SK-N-SH (cell line): ENCODE data around the gene UBE2I. TPM values are rescaled to one million over a fixed set of nuclear protein-coding genes. Genes with fewer than 3 reads are reported as not detected.

ENCODE experiments used
- CTCF ChIA-PET: fragments of 300-600, 350-600 bp; formaldehyde crosslinking; extraction: SDS; loops from one replicate; lab custom pipeline; 2021; lab: Yijun Ruan, JAX
- POLR2A ChIA-PET: fragments of 350-600 bp; sonication (Branson Sonifier 250); formaldehyde crosslinking; extraction: SDS; loops from one replicate; lab custom pipeline; 2020; ENCODE audit warnings: antibody characterized with exemption, inconsistent platforms; lab: Yijun Ruan, JAX
- DNase-seq: peaks from one replicate; pipeline ENCODE4 v3.0.0; 2012
- H2AFZ ChIP-seq: fragments of 200-600 bp; sonication (generic); 2 replicates; pipeline ENCODE4 v1.8.1; 2016; ENCODE audit warnings: antibody characterized with exemption, mild to moderate bottlenecking, low read depth
- H3F3A ChIP-seq: fragments of 200-600 bp; sonication (generic); replicated peaks from 2 replicates; pipeline ENCODE3; 2016; ENCODE audit warnings: antibody characterized with exemption, mild to moderate bottlenecking; ENCODE audit not compliant: insufficient read depth
- H3K27ac ChIP-seq, 2 experiments: fragments of 200-500 bp in 1 of 2; fragments of 200-600 bp in 1 of 2; sonication (Bioruptor generic) in 1 of 2; sonication (generic), shearing (Covaris generic) in 1 of 2; 2 replicates each; pipeline versions ENCODE4 v1.5.1 to v1.6.1; 2014 to 2016; ENCODE audit warnings: low read depth in 2 of 2, inconsistent platforms in 1 of 2, low read length in 1 of 2, mild to moderate bottlenecking in 1 of 2, mixed read lengths in 1 of 2
- H3K27me3 ChIP-seq: fragments of 200-600 bp; sonication (generic), shearing (Covaris generic); 2 replicates; pipeline ENCODE4 v1.6.1; 2016; ENCODE audit warnings: mixed run types; ENCODE audit not compliant: insufficient read depth
- H3K36me3 ChIP-seq, 2 experiments: fragments of 200-500 bp in 1 of 2; fragments of 200-600 bp in 1 of 2; sonication (Bioruptor generic) in 1 of 2; sonication (generic) in 1 of 2; replicated peaks in 1 of 2; 2 replicates each; pipeline versions ENCODE3 to v1.5.1; 2014 to 2016; ENCODE audit warnings: low read length in 1 of 2, mild to moderate bottlenecking in 1 of 2; ENCODE audit not compliant: insufficient read depth in 2 of 2, control insufficient read depth in 1 of 2
- H3K4me1 ChIP-seq, 2 experiments: fragments of 200-500 bp in 1 of 2; fragments of 200-600 bp in 1 of 2; sonication (Bioruptor generic) in 1 of 2; sonication (generic), shearing (Covaris generic) in 1 of 2; 2 replicates each; pipeline versions ENCODE4 v1.5.1 to v1.6.1; 2014 to 2016; ENCODE audit warnings: low read depth in 1 of 2, low read length in 1 of 2, mixed run types in 1 of 2; ENCODE audit not compliant: insufficient read depth in 2 of 2, control insufficient read depth in 1 of 2
- H3K4me2 ChIP-seq: fragments of 200-600 bp; sonication (generic), shearing (Covaris generic); 2 replicates; pipeline ENCODE4 v1.6.1; 2017; ENCODE audit warnings: mixed run types
- H3K4me3 ChIP-seq, 2 experiments: fragments of 200-500 bp in 1 of 2; fragments of 200-600 bp in 1 of 2; sonication (Bioruptor generic) in 1 of 2; sonication (generic), shearing (Covaris generic) in 1 of 2; 2 replicates each; pipeline versions ENCODE4 v1.5.1 to v1.8.1; 2014 to 2016; ENCODE audit warnings: low read depth in 2 of 2, inconsistent platforms in 1 of 2, low read length in 1 of 2, mild to moderate bottlenecking in 1 of 2, mixed read lengths in 1 of 2, moderate library complexity in 1 of 2
- H3K79me2 ChIP-seq: fragments of 200-600 bp; sonication (generic); 2 replicates; pipeline ENCODE4 v1.8.1; 2017; ENCODE audit warnings: mild to moderate bottlenecking; ENCODE audit not compliant: insufficient read depth
- H3K9ac ChIP-seq: fragments of 200-600 bp; sonication (generic); 2 replicates; pipeline ENCODE4 v1.6.1; 2017; ENCODE audit warnings: mixed run types
- H3K9me2 ChIP-seq: fragments of 200-600 bp; sonication (generic); 2 replicates; pipeline ENCODE4 v1.6.1; 2017; ENCODE audit warnings: mixed run types
- H3K9me3 ChIP-seq: fragments of 200-600 bp; sonication (generic); 2 replicates; pipeline ENCODE4 v1.6.1; 2017; ENCODE audit warnings: mixed run types, mild to moderate bottlenecking, moderate library complexity
- H4K20me1 ChIP-seq: fragments of 200-600 bp; sonication (generic); 2 replicates; pipeline ENCODE4 v1.6.1; 2017; ENCODE audit warnings: mild to moderate bottlenecking, mixed run types; ENCODE audit not compliant: insufficient read depth
- CHD2 ChIP-seq: fragments of 150-350 bp; IDR thresholded peaks from 2 replicates; pipeline ENCODE4 v1.6.1; 2018; ENCODE audit warnings: low read length; ENCODE audit not compliant: partially characterized antibody
- ELF1 ChIP-seq: IDR thresholded peaks from 2 replicates; pipeline ENCODE4 v1.4.0; 2012
- FOXJ3 ChIP-seq: sonication (generic); formaldehyde crosslinking; IDR thresholded peaks from 2 replicates; pipeline ENCODE4 v1.5.1; 2020; ENCODE audit warnings: mild to moderate bottlenecking, missing genetic modification reagents
- FOXM1 ChIP-seq: IDR thresholded peaks from 2 replicates; pipeline ENCODE4 v1.4.0; 2012; ENCODE audit warnings: low read depth, mild to moderate bottlenecking
- GABPA ChIP-seq: IDR thresholded peaks from 2 replicates; pipeline ENCODE4 v1.4.0; 2012; ENCODE audit warnings: low read depth, mild to moderate bottlenecking
- MEF2A ChIP-seq: IDR thresholded peaks from 2 replicates; pipeline ENCODE4 v1.4.0; 2012; ENCODE audit warnings: low read depth, borderline replicate concordance
- NRF1 ChIP-seq: IDR thresholded peaks from 2 replicates; pipeline ENCODE4 v1.6.1; 2012; ENCODE audit warnings: low read depth, mild to moderate bottlenecking, low read length
- RCOR1 ChIP-seq: fragments of 150-350 bp; IDR thresholded peaks from 2 replicates; pipeline ENCODE4 v1.6.1; 2017; ENCODE audit warnings: antibody characterized with exemption, low read length
- SMC3 ChIP-seq: IDR thresholded peaks from 2 replicates; pipeline ENCODE4 v1.6.1; 2012; ENCODE audit warnings: low read depth, low read length, improper control_type of control experiment
- TCF12 ChIP-seq: IDR thresholded peaks from 2 replicates; pipeline ENCODE4 v1.4.0; 2012
- WGBS: methylation state at CpG from one replicate; pipeline ENCODE4 v1.1.6; 2017; ENCODE audit warnings: low lambda C conversion rate; 5-methylcytosine and 5-hydroxymethylcytosine counted together
- polyA plus RNA-seq, 3 experiments: library from polyadenylated mRNA; depleted of rRNA; stranded (reverse); fragments of >200 nt; gene quantifications; 2 replicates each; pipeline ENCODE4 v1.2.3, GENCODE V29; 2012
- TF ChIP-seq, protein P1 (sequence below): fragments of 200-600 bp; sonication (generic); IDR thresholded peaks from 2 replicates; pipeline ENCODE4 v1.6.1; 2017; ENCODE audit warnings: antibody characterized with exemption, mild to moderate bottlenecking, moderate library complexity
- TF ChIP-seq, protein P2 (sequence below): fragments of 150-350 bp; IDR thresholded peaks from 2 replicates; pipeline ENCODE4 v1.6.1; 2017; ENCODE audit warnings: antibody characterized with exemption, low read length, low read depth, borderline replicate concordance

Gene UBE2I
- polyA plus RNA-seq, 1 of the 3 experiments (the other 2 are of a cell fraction), result 107 TPM

DNA sequence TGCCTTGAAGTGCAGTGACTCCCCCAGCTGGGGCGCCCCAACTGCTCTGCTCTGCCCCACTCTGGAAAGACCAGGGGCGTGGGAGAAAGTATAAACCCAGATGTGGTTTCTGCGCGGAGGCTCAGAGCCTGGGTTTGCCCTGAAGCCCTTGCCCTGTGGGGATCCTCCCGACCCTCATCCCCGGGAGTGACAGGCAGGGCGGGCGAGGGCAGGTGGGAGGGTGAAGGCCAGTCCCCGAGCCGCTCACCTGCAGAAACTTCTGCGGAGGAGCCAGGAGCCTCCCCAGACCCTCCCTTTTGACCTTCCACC lies 49.7 kb upstream of the UBE2I start (continued):
- no peak for TF ChIP-seq GABPA
- no peak for TF ChIP-seq SMC3

DNA sequence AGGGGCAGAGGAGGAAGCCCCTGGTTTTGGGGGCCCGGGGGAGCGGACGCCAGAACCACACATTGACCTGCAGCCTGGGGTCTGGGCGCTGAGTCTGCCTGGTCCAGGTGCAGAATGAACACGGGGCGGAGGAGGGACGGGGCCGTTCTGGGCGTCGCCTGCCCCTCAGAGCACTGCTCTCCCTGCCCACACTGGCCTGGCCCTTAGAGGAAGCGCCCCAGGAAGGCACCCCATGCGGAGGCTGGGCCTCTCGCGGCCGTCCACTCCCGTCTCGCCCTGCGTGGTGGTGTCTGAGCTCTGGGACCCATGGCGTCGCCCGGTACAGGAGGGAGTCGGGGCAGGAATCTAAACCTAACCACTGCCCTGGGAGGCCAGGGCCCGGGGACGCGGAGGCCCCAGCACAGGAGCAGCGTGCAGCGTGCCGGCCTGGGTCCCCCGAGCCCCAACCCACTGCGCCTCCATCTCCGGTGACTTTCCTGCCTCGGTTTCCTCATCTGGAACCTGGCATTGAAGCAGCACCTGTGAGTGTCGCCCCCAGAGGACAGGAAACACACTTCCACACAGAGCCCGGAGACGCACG lies 49.2 kb upstream of the UBE2I start:
- ChIA-PET POLR2A (no interaction called here), CTCF (interaction anchor here (1.0 to 1.1 kb wide), 2 partner anchors 22 to 87 kb away, joined by 3 read pairs; no protein-coding TSS in a partner anchor)
- Histone ChIP-seq H3K36me3 (no peaks in the 10 kb centered on the region), H3K9ac (no peak overlapping the region), H3K4me1 (peaks cover 0 to 2% of the 10 kb centered on the region in 2 experiments; a peak in 1 of 4 replicates), H3K9me2 (no peaks in the 10 kb centered on the region), H3K27me3 (peaks cover 57% of the 10 kb centered on the region), H2AFZ (no peak overlapping the region), H4K20me1 (no peaks in the 10 kb centered on the region), H3K9me3 (no peaks in the 10 kb centered on the region), H3K79me2 (no peaks in the 10 kb centered on the region), H3F3A (peaks cover 10% of the 10 kb centered on the region), H3K4me3 (no peak overlapping the region), H3K27ac (no peak overlapping the region), H3K4me2 (no peak overlapping the region)
- TF ChIP-seq CHD2 (no peak), MEF2A (no peak)
- 55% methylated on average over 10 of the region's 36 CpGs for WGBS
- DNase-seq, result no peak

DNA sequence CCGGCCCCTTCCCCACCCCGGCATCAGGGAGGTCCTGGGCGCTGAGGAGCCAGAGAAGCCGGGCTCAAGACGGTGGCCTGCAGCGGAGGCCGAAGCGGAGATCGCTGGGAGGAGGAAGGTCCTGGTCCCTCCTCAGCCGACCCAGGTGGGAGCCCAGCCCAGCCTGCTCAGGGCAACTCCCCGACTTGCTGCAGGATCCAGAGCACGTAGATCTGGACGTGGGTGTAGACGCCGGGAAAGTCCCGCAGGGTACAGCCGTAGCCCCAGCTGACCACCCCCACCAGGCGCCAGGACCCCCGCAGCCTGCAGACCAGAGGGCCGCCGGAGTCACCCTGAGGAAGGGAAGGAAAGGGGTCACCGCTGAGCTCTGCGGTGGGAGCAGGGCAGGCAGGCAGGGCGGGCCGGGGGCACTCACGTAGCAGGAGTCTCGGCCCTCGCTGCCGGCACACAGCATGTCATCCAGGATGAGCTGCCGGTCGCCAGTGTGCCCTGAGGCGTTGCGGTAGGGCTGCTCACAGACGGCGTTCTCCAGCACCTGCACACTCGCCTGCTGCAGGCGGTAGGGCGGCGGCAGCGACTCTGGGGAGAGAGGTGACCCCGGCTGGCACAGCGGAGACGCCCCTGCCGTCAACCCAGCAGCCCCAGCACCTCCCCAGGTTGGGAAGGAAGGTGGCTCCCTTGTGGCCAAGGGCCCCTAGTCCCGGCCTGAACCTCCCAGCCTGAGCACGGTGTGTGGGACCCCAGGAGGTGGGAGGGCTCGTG lies 48.1 kb upstream of the UBE2I start:
- Histone ChIP-seq H3K9me2 (no peaks in the 10 kb centered on the region), H3K9ac (no peak overlapping the region), H3K27ac (no peak overlapping the region), H3K79me2 (no peaks in the 10 kb centered on the region), H3K4me2 (no peak overlapping the region), H3K4me3 (no peak overlapping the region), H2AFZ (no peak overlapping the region), H3K27me3 (peaks cover 63% of the 10 kb centered on the region), H3K36me3 (no peaks in the 10 kb centered on the region), H3K4me1 (peaks cover 0 to 2% of the 10 kb centered on the region in 2 experiments; a peak in 1 of 4 replicates), H3K9me3 (no peaks in the 10 kb centered on the region), H3F3A (peaks cover 10% of the 10 kb centered on the region), H4K20me1 (no peaks in the 10 kb centered on the region)
- ChIA-PET CTCF (no interaction called here), POLR2A (no interaction called here)
- no peak for DNase-seq
- TF ChIP-seq, protein P1, sequence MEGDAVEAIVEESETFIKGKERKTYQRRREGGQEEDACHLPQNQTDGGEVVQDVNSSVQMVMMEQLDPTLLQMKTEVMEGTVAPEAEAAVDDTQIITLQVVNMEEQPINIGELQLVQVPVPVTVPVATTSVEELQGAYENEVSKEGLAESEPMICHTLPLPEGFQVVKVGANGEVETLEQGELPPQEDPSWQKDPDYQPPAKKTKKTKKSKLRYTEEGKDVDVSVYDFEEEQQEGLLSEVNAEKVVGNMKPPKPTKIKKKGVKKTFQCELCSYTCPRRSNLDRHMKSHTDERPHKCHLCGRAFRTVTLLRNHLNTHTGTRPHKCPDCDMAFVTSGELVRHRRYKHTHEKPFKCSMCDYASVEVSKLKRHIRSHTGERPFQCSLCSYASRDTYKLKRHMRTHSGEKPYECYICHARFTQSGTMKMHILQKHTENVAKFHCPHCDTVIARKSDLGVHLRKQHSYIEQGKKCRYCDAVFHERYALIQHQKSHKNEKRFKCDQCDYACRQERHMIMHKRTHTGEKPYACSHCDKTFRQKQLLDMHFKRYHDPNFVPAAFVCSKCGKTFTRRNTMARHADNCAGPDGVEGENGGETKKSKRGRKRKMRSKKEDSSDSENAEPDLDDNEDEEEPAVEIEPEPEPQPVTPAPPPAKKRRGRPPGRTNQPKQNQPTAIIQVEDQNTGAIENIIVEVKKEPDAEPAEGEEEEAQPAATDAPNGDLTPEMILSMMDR, result no peak
- no peak for TF ChIP-seq RCOR1
- no peak for TF ChIP-seq ELF1
- TF ChIP-seq TCF12, result no peak
- TF ChIP-seq CHD2, result no peak
- no peak for TF ChIP-seq FOXJ3
- no peak for TF ChIP-seq NRF1
- TF ChIP-seq, protein P2, sequence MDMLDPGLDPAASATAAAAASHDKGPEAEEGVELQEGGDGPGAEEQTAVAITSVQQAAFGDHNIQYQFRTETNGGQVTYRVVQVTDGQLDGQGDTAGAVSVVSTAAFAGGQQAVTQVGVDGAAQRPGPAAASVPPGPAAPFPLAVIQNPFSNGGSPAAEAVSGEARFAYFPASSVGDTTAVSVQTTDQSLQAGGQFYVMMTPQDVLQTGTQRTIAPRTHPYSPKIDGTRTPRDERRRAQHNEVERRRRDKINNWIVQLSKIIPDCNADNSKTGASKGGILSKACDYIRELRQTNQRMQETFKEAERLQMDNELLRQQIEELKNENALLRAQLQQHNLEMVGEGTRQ, result no peak
- no peak for TF ChIP-seq FOXM1
- 28% methylated on average over 7 of the region's 47 CpGs for WGBS
